ENCODE measurements around the gene TARBP2.

DNA sequence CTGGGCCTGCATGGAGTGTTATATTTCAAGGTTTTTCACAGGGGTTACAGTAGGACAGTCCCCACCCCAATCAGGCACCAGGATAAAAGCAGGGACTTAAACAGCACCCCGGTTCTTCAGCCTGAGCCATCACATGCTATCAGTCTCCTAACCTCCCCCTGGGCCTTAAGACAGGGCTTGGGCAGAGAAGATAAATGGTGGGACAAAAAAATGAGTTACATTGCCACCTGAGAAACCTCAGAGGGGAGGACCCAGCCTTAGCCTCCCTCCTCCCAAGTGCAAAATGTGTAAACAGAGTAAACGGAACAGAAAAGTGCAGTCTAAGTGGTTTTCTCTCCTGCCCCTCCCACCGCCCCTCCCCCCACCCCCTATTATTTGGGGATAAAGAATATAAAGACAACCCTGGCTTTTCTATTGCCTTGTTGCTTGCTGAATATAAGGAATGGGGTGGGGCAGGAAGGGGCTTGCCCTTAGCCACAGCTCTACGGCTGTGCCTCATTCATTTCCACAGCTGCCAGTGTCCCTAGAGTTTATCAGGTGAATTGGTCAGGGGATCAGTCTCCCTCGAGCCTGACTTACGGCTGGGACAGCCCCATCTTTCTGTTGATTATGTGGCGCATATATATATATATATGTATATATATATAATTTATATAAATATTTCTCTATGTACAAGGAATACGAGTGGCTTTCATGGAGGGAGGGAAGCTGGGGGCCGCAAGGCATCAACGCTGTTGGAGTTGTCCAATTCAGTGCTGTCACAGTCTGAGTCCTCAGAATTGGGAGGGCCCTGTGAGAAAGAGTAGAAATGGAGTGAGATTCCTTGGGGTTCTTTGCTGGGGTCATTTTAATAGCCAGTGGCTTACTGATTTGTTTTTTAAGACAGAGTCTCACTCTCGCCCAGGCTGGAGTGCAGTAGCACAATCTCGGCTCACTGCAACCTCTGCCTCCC is 20.3 kb upstream of the TARBP2 start:
- TF ChIP-seq, protein P1, sequence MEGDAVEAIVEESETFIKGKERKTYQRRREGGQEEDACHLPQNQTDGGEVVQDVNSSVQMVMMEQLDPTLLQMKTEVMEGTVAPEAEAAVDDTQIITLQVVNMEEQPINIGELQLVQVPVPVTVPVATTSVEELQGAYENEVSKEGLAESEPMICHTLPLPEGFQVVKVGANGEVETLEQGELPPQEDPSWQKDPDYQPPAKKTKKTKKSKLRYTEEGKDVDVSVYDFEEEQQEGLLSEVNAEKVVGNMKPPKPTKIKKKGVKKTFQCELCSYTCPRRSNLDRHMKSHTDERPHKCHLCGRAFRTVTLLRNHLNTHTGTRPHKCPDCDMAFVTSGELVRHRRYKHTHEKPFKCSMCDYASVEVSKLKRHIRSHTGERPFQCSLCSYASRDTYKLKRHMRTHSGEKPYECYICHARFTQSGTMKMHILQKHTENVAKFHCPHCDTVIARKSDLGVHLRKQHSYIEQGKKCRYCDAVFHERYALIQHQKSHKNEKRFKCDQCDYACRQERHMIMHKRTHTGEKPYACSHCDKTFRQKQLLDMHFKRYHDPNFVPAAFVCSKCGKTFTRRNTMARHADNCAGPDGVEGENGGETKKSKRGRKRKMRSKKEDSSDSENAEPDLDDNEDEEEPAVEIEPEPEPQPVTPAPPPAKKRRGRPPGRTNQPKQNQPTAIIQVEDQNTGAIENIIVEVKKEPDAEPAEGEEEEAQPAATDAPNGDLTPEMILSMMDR (IDR thresholded peaks at IDR 0.05; ENCODE audit: low read depth, low read length): no peak
- TF ChIP-seq, protein P2, sequence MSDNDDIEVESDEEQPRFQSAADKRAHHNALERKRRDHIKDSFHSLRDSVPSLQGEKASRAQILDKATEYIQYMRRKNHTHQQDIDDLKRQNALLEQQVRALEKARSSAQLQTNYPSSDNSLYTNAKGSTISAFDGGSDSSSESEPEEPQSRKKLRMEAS (IDR thresholded peaks at IDR 0.05; ENCODE audit: low read depth, low read length): no peak
- no peak for TF ChIP-seq POLR2A (IDR thresholded peaks at IDR 0.05; ENCODE audit: extremely low read depth, insufficient read length)
- no peak for TF ChIP-seq MYC (IDR thresholded peaks at IDR 0.05; ENCODE audit: low read depth, low read length)
